Measurements from ENCODE around the gene RNF25. TPM values are rescaled to one million over a fixed set of nuclear protein-coding genes. Genes with fewer than 3 reads are reported as not detected.
A peak's percentile ranks its signal among the peaks of the same experiment; 100 is the strongest.
"Not testable (repeated sequence)": the region's sequence is repeated elsewhere in the genome, so short reads cannot be mapped to it uniquely, and the experiment has no call there.

Gene RNF25
- total RNA-seq, 2 experiments from 2014 or later = 18.0 to 18.6 TPM

DNA sequence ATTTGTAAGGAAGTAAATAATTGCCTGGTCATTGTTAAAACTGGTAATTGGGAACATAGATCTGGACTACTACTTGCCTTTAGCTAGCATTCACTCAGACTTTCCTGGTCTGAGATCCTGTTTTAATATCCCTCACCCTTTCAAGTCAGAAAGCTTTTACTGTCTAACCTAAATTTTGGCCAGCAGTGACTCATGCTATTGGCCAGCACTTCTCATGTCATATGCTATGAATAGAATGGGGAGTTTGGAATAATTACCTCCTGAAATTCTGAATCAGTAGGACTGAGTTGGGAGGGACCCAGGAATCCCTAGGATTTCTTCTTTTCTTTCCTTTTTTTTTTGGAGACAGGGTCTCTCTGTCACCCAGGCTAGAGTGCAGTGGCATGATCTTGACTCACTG lies 19.4 kb upstream of the RNF25 start:
- no peaks in the 10 kb centered on the region for H3K27me3 Mint-ChIP-seq
- H3K9me3 ChIP-seq (ENCODE audit: control insufficient read depth in 1 of 2, insufficient read depth in 1 of 2, low read length in 2 of 2) = no peaks in the 10 kb centered on the region
- H3K27ac ChIP-seq (ENCODE audit: low read depth in 1 of 2, low read length in 2 of 2) = no peak overlapping the region
- H3K36me3 ChIP-seq (ENCODE audit: insufficient read depth, low read length) = peaks cover 9% of the 10 kb centered on the region
- H3K27me3 ChIP-seq (ENCODE audit: control insufficient read depth in 1 of 2, insufficient read depth in 2 of 2, low read length in 2 of 2) = no peaks in the 10 kb centered on the region
- peaks cover 14% of the 10 kb centered on the region for H3K36me3 Mint-ChIP-seq (ENCODE audit: low read depth)
- TF ChIP-seq, protein P1, sequence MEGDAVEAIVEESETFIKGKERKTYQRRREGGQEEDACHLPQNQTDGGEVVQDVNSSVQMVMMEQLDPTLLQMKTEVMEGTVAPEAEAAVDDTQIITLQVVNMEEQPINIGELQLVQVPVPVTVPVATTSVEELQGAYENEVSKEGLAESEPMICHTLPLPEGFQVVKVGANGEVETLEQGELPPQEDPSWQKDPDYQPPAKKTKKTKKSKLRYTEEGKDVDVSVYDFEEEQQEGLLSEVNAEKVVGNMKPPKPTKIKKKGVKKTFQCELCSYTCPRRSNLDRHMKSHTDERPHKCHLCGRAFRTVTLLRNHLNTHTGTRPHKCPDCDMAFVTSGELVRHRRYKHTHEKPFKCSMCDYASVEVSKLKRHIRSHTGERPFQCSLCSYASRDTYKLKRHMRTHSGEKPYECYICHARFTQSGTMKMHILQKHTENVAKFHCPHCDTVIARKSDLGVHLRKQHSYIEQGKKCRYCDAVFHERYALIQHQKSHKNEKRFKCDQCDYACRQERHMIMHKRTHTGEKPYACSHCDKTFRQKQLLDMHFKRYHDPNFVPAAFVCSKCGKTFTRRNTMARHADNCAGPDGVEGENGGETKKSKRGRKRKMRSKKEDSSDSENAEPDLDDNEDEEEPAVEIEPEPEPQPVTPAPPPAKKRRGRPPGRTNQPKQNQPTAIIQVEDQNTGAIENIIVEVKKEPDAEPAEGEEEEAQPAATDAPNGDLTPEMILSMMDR (IDR thresholded peaks at IDR 0.05) = no peak
- peaks cover 5% of the 10 kb centered on the region for H3K4me1 Mint-ChIP-seq (ENCODE audit: low read depth)
- no peak for DNase-seq
- no peaks in the 10 kb centered on the region for H3K4me1 ChIP-seq (ENCODE audit: insufficient read depth, low read length)
- H3K4me3 ChIP-seq (ENCODE audit: low read length) = no peak overlapping the region
- ChIA-PET POLR2A (no interaction called here), CTCF (no interaction called here)
- ATAC-seq (ENCODE audit: poor library complexity) = no peak
- intact Hi-C loops (cut with DNase I, micrococcal nuclease) = no loop called here
- H3K27ac Mint-ChIP-seq = no peak overlapping the region
- H3K4me3 Mint-ChIP-seq = no peak overlapping the region
- no peaks in the 10 kb centered on the region for H3K9me3 Mint-ChIP-seq

GRCh38 chr2:218687400-218688060 lies 15.7 kb upstream of the RNF25 start:
- H3K36me3 ChIP-seq (ENCODE audit: insufficient read depth, low read length); intact Hi-C loops (cut with DNase I, micrococcal nuclease); H3K9me3 ChIP-seq (ENCODE audit: control insufficient read depth in 1 of 2, insufficient read depth in 1 of 2, low read length in 2 of 2); H3K27ac Mint-ChIP-seq; H3K36me3 Mint-ChIP-seq (ENCODE audit: low read depth); H3K4me3 Mint-ChIP-seq; H3K4me3 ChIP-seq (ENCODE audit: low read length); H3K27me3 Mint-ChIP-seq; H3K27me3 ChIP-seq (ENCODE audit: control insufficient read depth in 1 of 2, insufficient read depth in 2 of 2, low read length in 2 of 2); H3K4me1 Mint-ChIP-seq (ENCODE audit: low read depth); H3K9me3 Mint-ChIP-seq; H3K27ac ChIP-seq (ENCODE audit: low read depth in 1 of 2, low read length in 2 of 2); H3K4me1 ChIP-seq (ENCODE audit: insufficient read depth, low read length): not testable (repeated sequence)
- ATAC-seq (ENCODE audit: poor library complexity) = peak; percentile 92
- TF ChIP-seq, protein P1 (IDR thresholded peaks at IDR 0.05) = peak; percentile 71
- ChIA-PET POLR2A (interaction anchor here (0.7 to 1.7 kb wide), 3 partner anchors 16 to 593 kb away, joined by 3 to 13 read pairs (median 3); partner anchors contain the start of genes BCS1L, RNF25, STK36 and ZNF142), CTCF (interaction anchor here (1.0 to 1.4 kb wide), 4 partner anchors 20 to 160 kb away, joined by 3 to 7 read pairs (median 6); partner anchors contain the start of genes BCS1L, TTLL4 and ZNF142)
- DNase-seq = peak in 7 of 14 experiments; percentile 8 to 70 (median 30)

DNA sequence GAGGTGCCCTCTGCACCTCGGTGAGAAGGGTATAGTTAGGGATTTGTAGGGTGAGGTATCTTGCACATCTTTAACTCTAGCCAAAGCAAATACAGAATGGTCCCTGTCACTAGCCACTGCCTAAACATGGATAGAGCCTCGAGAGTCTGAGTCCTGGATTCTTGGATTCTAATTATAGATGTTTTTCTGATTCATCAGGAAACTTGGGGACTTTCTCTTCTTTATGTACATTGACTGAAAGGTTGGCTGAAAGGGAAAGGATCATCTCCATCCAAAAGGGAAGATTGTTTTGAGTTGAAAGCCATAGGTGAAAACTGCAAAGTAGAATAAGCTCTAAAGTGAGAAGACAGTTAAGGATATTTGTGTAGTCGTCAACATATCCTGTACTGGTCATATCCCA lies 8.3 kb upstream of the RNF25 start:
- H3K4me1 ChIP-seq (ENCODE audit: insufficient read depth, low read length) = no peaks in the 10 kb centered on the region
- H3K27ac ChIP-seq (ENCODE audit: low read depth in 1 of 2, low read length in 2 of 2) = no peak overlapping the region
- TF ChIP-seq, protein P1 (IDR thresholded peaks at IDR 0.05) = no peak
- no peaks in the 10 kb centered on the region for H3K9me3 ChIP-seq (ENCODE audit: control insufficient read depth in 1 of 2, insufficient read depth in 1 of 2, low read length in 2 of 2)
- ATAC-seq (ENCODE audit: poor library complexity) (no peak), DNase-seq (no peak)
- H3K4me3 ChIP-seq (ENCODE audit: low read length) = no peak overlapping the region
- intact Hi-C loops (cut with DNase I, micrococcal nuclease) = no loop called here
- H3K27me3 ChIP-seq (ENCODE audit: control insufficient read depth in 1 of 2, insufficient read depth in 2 of 2, low read length in 2 of 2) = no peaks in the 10 kb centered on the region
- POLR2A ChIA-PET = no interaction called here
- peaks cover 4% of the 10 kb centered on the region for H3K36me3 ChIP-seq (ENCODE audit: insufficient read depth, low read length)
- Mint-ChIP-seq H3K4me1 (ENCODE audit: low read depth) (no peaks in the 10 kb centered on the region), H3K36me3 (ENCODE audit: low read depth) (peaks cover 20% of the 10 kb centered on the region), H3K27me3 (no peaks in the 10 kb centered on the region), H3K9me3 (no peaks in the 10 kb centered on the region), H3K4me3 (no peak overlapping the region), H3K27ac (no peak overlapping the region)
- CTCF ChIA-PET = no interaction called here

All from CD4-positive, alpha-beta T cell (primary cell).